ENCODE measurements around the gene SELENOO. TPM values are rescaled to one million over a fixed set of nuclear protein-coding genes. Genes with fewer than 3 reads are reported as not detected.
A peak's percentile ranks its signal among the peaks of the same experiment; 100 is the strongest.

SELENOO gene
- polyA plus RNA-seq, 1 of the 3 experiments (the other 2 are of a cell fraction) = 26.7 TPM

DNA sequence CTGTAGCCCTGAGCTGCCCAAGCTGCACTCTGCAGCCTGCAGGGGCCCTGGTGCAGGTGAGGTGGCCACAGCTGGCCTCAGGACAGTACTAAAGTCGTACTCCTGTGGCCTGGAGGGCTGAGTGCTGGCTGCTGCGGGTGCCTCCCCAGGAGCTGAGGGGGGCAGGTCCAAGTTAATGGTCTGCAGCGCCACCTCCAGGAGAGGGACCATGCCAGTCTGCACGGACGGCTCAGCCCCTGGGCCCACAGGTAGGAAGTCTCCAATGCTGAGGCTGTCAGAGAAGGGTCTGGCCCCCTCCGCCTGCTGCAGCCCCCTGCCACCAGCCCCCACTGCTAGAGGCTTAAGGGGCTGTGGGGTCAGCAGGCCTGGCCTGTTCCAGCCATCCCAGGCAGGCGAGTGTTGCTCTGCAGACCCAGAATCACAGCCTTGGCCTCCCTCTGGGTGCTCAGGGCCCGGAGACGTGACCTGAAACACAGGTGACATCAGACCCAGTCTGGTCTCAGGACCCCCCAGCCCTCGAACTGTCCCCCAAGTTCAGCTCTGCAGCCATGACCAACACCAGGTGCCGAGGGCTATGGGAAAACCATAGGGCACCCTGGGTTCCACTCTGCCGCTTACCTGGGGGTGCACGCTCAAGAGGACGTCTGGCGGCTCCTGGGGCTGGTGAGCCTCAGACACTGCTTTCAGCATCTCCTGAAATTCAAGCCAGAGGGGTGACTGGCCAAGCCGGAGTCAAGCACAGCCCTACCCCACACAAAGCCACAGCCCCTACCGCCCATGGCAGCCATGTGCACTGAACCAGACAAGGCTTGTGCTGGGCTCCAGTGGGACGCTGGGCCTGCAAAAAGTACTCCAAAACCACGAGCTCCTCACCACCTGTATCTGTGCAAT lies 20.8 kb downstream of the SELENOO start:
- DNase-seq = no peak
- no peak overlapping the region for H2AFZ ChIP-seq (ENCODE audit: low read depth)
- peaks cover 3 to 76% of the 10 kb centered on the region in 2 experiments for H3K36me3 ChIP-seq (replicated peaks in 1 of 2; ENCODE audit: control insufficient read depth in 1 of 2, insufficient read depth in 2 of 2, low read length in 1 of 2)

DNA sequence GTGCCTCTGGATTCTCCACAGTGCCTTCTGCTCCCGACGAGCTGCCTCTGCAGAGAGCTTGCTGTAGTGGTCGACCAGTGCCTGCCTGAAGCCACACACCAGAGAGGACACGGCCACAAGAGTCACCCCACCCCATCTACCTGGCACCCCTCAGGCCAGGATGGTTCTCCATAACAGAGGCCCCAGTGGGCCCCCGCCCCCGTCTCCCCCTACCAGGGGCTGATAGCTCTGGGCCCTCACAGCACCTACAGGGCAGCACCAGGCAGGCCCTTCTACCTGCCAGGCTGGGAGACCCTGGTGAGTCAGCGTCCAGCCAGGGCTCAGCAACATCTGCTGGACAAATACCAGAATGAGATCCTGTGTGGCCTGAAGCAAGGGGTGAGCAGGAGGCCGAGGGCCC lies 21.7 kb downstream of the SELENOO start:
- Histone ChIP-seq H3K4me1 (ENCODE audit: control insufficient read depth in 1 of 2, insufficient read depth in 2 of 2, low read depth in 1 of 2, low read length in 1 of 2) (peaks cover 0 to 6% of the 10 kb centered on the region in 2 experiments; a peak in 1 of 4 replicates), H3K27ac (ENCODE audit: low read depth in 2 of 2, low read length in 1 of 2) (no peak overlapping the region), H3K9ac (no peak overlapping the region), H2AFZ (ENCODE audit: low read depth) (no peak overlapping the region), H3K4me3 (ENCODE audit: low read depth in 2 of 2, low read length in 1 of 2) (no peak overlapping the region), H3K4me2 (no peak overlapping the region), H3K79me2 (ENCODE audit: insufficient read depth) (no peaks in the 10 kb centered on the region), H3K27me3 (ENCODE audit: insufficient read depth) (no peaks in the 10 kb centered on the region), H3K9me2 (no peaks in the 10 kb centered on the region), H3K36me3 (replicated peaks in 1 of 2; ENCODE audit: control insufficient read depth in 1 of 2, insufficient read depth in 2 of 2, low read length in 1 of 2) (peaks cover 3 to 67% of the 10 kb centered on the region in 2 experiments), H3K9me3 (no peaks in the 10 kb centered on the region), H4K20me1 (ENCODE audit: insufficient read depth) (0 out of 2 replicates have a peak, but pooled peaks cover 4% of the 10 kb centered on the region), H3F3A (replicated peaks; ENCODE audit: insufficient read depth) (no peaks in the 10 kb centered on the region)
- ChIA-PET CTCF (interaction anchor here (1.1 to 1.9 kb wide), 4 partner anchors 14 to 120 kb away, joined by 3 to 6 read pairs (median 5); no protein-coding TSS in a partner anchor), POLR2A (no interaction called here)
- 82% methylated on average over 5 of the region's 8 CpGs for WGBS (ENCODE audit: low lambda C conversion rate)
- DNase-seq = no peak
- no peak for TF ChIP-seq POLR2AphosphoS5 (IDR thresholded peaks at IDR 0.05; ENCODE audit: low read depth, low read length)
- no peak for TF ChIP-seq RFX5 (IDR thresholded peaks at IDR 0.05; ENCODE audit: low read length)
- TF ChIP-seq SIN3A (IDR thresholded peaks at IDR 0.05; ENCODE audit: borderline replicate concordance, low read depth, low read length) = no peak

More for the DNA sequence above, 20.8 kb downstream of the SELENOO start:
- 88% methylated on average over 8 of the region's 19 CpGs for WGBS (ENCODE audit: low lambda C conversion rate)
- Histone ChIP-seq H3K9me2 (no peaks in the 10 kb centered on the region), H3K4me2 (no peak overlapping the region), H3F3A (replicated peaks; ENCODE audit: insufficient read depth) (no peaks in the 10 kb centered on the region), H3K27ac (ENCODE audit: low read depth in 2 of 2, low read length in 1 of 2) (no peak overlapping the region), H3K27me3 (ENCODE audit: insufficient read depth) (no peaks in the 10 kb centered on the region), H3K9ac (no peak overlapping the region), H3K4me3 (ENCODE audit: low read depth in 2 of 2, low read length in 1 of 2) (no peak overlapping the region), H3K4me1 (ENCODE audit: control insufficient read depth in 1 of 2, insufficient read depth in 2 of 2, low read depth in 1 of 2, low read length in 1 of 2) (peaks cover 0 to 6% of the 10 kb centered on the region in 2 experiments; a peak in 1 of 4 replicates), H3K79me2 (ENCODE audit: insufficient read depth) (no peaks in the 10 kb centered on the region), H4K20me1 (ENCODE audit: insufficient read depth) (0 out of 2 replicates have a peak, but pooled peaks cover 4% of the 10 kb centered on the region), H3K9me3 (no peaks in the 10 kb centered on the region)
- ChIA-PET POLR2A (no interaction called here), CTCF (interaction anchor here (0.7 to 1.9 kb wide), 10 partner anchors 9 to 120 kb away, joined by 3 to 6 read pairs (median 4); no protein-coding TSS in a partner anchor)
- no peak for TF ChIP-seq SIN3A (IDR thresholded peaks at IDR 0.05; ENCODE audit: borderline replicate concordance, low read depth, low read length)
- TF ChIP-seq, protein P1, sequence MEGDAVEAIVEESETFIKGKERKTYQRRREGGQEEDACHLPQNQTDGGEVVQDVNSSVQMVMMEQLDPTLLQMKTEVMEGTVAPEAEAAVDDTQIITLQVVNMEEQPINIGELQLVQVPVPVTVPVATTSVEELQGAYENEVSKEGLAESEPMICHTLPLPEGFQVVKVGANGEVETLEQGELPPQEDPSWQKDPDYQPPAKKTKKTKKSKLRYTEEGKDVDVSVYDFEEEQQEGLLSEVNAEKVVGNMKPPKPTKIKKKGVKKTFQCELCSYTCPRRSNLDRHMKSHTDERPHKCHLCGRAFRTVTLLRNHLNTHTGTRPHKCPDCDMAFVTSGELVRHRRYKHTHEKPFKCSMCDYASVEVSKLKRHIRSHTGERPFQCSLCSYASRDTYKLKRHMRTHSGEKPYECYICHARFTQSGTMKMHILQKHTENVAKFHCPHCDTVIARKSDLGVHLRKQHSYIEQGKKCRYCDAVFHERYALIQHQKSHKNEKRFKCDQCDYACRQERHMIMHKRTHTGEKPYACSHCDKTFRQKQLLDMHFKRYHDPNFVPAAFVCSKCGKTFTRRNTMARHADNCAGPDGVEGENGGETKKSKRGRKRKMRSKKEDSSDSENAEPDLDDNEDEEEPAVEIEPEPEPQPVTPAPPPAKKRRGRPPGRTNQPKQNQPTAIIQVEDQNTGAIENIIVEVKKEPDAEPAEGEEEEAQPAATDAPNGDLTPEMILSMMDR (IDR thresholded peaks at IDR 0.05) = peak; percentile 20

DNA sequence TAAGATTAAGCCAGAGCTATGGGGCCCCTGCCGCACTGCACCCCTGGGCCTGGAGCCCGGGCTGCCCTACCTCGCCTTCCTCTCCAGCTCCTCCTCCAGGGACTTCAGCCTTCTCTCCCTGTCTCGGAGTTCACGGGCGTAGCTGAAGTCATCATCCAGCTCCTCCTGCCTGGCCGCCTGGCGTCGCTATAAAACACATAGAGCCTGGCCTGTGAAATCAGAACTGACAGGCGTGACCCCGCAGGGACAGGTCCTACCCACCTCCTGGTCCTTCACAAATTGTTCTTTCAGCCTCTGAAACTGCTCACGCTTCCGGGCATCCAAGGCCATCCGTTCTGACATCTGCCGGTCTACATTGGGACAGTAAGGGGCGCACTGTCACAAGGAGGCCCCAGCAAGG lies 23.3 kb downstream of the SELENOO start:
- CTCF ChIA-PET = interaction anchor here (0.6 to 2.2 kb wide), 3 partner anchors 13 to 180 kb away, joined by 3 to 7 read pairs (median 4); no protein-coding TSS in a partner anchor
- 94% methylated on average over 16 of the region's 16 CpGs for WGBS (ENCODE audit: low lambda C conversion rate)
- no peak for DNase-seq
- Histone ChIP-seq H4K20me1 (ENCODE audit: insufficient read depth) (0 out of 2 replicates have a peak, but pooled peaks cover 4% of the 10 kb centered on the region), H2AFZ (ENCODE audit: low read depth) (no peak overlapping the region), H3K4me3 (ENCODE audit: low read depth in 2 of 2, low read length in 1 of 2) (no peak overlapping the region), H3K27ac (ENCODE audit: low read depth in 2 of 2, low read length in 1 of 2) (no peak overlapping the region), H3K9ac (no peak overlapping the region), H3K4me1 (ENCODE audit: control insufficient read depth in 1 of 2, insufficient read depth in 2 of 2, low read depth in 1 of 2, low read length in 1 of 2) (peaks cover 0 to 6% of the 10 kb centered on the region in 2 experiments; a peak in 1 of 4 replicates), H3K9me3 (no peaks in the 10 kb centered on the region), H3K79me2 (ENCODE audit: insufficient read depth) (no peaks in the 10 kb centered on the region), H3K9me2 (no peaks in the 10 kb centered on the region), H3F3A (replicated peaks; ENCODE audit: insufficient read depth) (no peaks in the 10 kb centered on the region), H3K4me2 (no peak overlapping the region), H3K36me3 (replicated peaks in 1 of 2; ENCODE audit: control insufficient read depth in 1 of 2, insufficient read depth in 2 of 2, low read length in 1 of 2) (peaks cover 3 to 53% of the 10 kb centered on the region in 2 experiments), H3K27me3 (ENCODE audit: insufficient read depth) (no peaks in the 10 kb centered on the region)
- POLR2A ChIA-PET = interaction anchor here (0.6 kb wide), 1 partner anchor 36 kb away, joined by 3 read pairs; no protein-coding TSS in a partner anchor
- TF ChIP-seq, protein P2, sequence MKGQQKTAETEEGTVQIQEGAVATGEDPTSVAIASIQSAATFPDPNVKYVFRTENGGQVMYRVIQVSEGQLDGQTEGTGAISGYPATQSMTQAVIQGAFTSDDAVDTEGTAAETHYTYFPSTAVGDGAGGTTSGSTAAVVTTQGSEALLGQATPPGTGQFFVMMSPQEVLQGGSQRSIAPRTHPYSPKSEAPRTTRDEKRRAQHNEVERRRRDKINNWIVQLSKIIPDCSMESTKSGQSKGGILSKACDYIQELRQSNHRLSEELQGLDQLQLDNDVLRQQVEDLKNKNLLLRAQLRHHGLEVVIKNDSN (IDR thresholded peaks at IDR 0.05; ENCODE audit: borderline replicate concordance, low read depth) = no peak
- TF ChIP-seq YY1 (IDR thresholded peaks at IDR 0.05; ENCODE audit: low read depth) = no peak
- no peak for TF ChIP-seq EP300 (IDR thresholded peaks at IDR 0.05; ENCODE audit: borderline replicate concordance in 1 of 2, low read depth in 1 of 2, low read length in 1 of 2)
- TF ChIP-seq MEF2A (IDR thresholded peaks at IDR 0.05; ENCODE audit: borderline replicate concordance, low read depth) = no peak
- TF ChIP-seq FOXJ3 (CRISPR knock-in tag; IDR thresholded peaks at IDR 0.05) = no peak
- TF ChIP-seq MXI1 (IDR thresholded peaks at IDR 0.05; ENCODE audit: low read depth, low read length) = no peak
- TF ChIP-seq, protein P3, sequence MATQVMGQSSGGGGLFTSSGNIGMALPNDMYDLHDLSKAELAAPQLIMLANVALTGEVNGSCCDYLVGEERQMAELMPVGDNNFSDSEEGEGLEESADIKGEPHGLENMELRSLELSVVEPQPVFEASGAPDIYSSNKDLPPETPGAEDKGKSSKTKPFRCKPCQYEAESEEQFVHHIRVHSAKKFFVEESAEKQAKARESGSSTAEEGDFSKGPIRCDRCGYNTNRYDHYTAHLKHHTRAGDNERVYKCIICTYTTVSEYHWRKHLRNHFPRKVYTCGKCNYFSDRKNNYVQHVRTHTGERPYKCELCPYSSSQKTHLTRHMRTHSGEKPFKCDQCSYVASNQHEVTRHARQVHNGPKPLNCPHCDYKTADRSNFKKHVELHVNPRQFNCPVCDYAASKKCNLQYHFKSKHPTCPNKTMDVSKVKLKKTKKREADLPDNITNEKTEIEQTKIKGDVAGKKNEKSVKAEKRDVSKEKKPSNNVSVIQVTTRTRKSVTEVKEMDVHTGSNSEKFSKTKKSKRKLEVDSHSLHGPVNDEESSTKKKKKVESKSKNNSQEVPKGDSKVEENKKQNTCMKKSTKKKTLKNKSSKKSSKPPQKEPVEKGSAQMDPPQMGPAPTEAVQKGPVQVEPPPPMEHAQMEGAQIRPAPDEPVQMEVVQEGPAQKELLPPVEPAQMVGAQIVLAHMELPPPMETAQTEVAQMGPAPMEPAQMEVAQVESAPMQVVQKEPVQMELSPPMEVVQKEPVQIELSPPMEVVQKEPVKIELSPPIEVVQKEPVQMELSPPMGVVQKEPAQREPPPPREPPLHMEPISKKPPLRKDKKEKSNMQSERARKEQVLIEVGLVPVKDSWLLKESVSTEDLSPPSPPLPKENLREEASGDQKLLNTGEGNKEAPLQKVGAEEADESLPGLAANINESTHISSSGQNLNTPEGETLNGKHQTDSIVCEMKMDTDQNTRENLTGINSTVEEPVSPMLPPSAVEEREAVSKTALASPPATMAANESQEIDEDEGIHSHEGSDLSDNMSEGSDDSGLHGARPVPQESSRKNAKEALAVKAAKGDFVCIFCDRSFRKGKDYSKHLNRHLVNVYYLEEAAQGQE (IDR thresholded peaks at IDR 0.05; ENCODE audit: low read depth, low read length) = no peak
- TF ChIP-seq TAF1 (IDR thresholded peaks at IDR 0.05; ENCODE audit: borderline replicate concordance, low read depth, low read length) = no peak
- TF ChIP-seq ELF1 (IDR thresholded peaks at IDR 0.05) = no peak
